NCI-H1436 (cell line): ENCODE results near the gene GPR15.
"Not testable (repeated sequence)": the region's sequence is repeated elsewhere in the genome, so short reads cannot be mapped to it uniquely, and the experiment has no call there.

Source experiments
- DNase-seq: peaks from one replicate; lab custom pipeline; 2025; lab: John Stamatoyannopoulos, UW

The GPR15 gene

GRCh38 chr3:98558100-98558827 lies 26.5 kb downstream of the GPR15 start:
- no peak for DNase-seq

DNA sequence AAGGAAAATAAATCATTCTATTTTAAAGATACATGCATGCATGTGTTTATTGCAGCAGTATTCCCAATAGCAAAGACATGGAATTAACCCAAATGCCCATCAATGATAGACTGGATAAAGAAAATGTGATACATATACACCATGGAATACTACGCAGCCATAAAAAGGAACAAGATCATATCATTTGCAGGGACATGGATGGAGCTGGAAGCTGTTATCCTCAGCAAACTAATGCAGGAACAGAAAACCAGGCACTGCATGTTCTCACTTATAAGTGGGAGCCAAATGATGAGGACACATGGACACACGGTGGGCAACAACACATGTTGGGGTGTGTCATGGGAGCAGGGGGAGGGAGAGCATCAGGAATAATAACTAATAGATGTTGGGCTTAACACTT lies 28.0 kb downstream of the GPR15 start:
- DNase-seq: not testable (repeated sequence)

DNA sequence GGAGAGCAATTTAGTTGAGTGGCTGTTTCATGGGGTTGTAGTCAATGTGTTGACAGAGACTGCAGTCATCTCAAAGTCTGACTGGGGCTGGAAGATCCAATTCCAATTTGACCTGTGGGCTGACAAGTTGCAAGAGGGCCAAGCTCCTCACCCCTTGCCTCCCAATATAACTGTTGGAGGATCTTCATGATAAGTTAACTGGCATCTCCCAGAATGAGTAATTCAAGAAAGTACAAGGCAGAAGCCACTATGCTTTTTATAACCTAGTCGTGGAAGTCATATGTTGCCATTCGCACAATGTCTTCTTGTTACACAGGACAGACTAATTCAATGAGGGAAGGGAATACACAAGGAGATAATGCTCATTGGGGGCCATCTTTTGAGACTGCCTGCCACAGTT lies 29.1 kb downstream of the GPR15 start:
- DNase-seq: no peak

DNA sequence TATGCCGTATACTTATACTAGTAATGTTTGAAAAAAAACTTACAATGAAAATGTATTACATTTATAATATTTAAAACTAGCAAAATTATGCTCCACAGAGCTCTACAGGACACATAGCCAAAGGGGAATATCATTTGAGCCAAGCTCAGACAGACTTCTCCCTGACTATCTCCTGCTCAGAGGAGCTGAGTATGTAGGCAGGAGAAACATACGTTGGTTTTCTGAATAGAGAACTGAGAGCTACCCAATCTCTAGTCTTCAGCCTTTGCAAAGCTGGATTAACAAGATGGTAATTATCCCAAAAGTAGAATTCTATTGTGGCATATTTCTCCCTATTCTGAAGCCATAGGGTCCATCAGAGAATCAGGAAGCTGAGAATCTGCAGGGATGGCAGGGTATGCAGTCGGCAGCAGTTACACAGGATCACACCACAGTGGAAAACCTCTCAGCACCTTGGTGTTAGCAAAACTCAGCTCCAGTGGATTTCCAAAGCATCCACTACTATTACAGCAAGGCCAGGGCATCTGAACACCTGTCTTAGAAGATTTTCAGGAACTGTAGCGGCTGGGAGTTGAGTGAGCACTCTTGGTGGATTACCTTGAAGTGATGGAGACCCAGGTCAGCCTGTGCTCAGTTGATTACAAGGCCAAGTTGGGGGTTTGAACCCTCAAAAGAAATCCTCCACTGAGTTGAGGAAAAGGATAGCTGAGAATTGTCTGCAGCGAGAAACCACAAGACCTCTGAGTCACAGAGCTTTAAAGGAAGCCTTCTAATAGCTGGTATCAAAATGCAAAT lies 30.1 kb downstream of the GPR15 start:
- no peak for DNase-seq

- no peak for DNase-seq
These were observed 32.0 kb downstream of the GPR15 start for GRCh38 chr3:98563661-98564281.

GRCh38 chr3:98564282-98565005 lies 32.7 kb downstream of the GPR15 start:
- no peak for DNase-seq

GRCh38 chr3:98565237-98565643 lies 33.5 kb downstream of the GPR15 start:
- no peak for DNase-seq

GRCh38 chr3:98565843-98566242 lies 34.1 kb downstream of the GPR15 start:
- DNase-seq: no peak

- DNase-seq: no peak
These were observed 36.0 kb downstream of the GPR15 start for GRCh38 chr3:98567666-98568270.

DNA sequence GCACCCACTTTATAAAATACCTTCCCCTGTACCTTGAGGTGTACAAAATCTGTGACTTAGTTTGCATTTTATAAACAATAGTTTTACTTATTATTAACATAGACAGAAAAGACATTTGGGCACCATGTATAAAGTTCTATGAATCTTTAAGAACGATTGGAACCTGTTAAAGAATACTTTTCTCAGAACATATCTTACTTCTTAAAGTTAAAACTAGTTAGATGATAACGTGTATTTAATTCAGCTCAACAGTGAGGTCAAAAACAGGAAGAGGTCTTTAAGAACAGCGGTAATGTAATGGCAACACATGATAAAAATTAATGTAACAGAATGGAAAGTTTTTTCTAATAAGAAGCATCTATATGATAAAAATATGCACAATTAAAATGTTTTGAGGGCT lies 36.6 kb downstream of the GPR15 start:
- no peak for DNase-seq

DNA sequence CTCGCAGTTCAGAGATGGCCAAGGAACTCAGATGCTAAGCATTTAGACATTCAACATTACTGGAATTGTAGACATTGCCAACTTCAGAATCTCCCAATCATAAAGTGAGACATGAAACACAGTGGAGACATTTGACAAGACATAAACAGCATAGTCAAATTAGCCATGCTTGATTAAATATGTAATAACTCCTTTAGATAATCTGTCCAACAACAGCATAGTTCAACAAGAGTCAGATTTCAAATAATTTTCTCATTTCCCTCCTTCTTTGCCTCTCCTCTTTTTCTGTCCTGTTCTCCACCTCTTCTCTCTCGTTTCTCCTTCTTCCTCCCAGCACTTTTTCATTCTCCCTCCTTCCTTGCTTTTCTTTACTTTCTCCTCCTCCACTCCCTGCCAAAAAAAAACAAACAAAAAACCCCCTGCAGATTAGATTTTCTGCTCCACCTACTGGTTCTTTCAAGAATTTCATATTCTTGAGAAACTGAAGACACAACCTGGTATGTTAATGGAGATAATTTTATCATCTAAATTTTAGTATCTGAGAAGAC lies 41.5 kb downstream of the GPR15 start:
- no peak for DNase-seq

DNA sequence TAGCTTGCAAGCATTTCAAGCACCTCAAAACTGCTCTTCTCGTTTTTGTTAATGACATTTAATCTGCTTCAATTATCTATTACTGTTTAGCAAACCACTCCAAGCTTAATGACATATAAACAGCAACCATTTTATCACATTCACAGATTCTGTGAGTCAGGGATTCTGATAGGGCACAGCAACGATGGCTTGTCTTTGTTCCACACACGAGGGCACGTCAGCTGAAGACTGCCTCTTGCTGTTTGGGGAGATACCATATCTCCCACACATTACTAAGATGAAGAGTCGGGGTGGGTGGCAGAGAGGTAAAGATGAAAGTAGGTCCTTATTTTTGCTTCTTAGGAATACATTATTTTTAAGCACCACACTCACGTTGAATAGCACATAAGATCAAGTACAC lies 42.4 kb downstream of the GPR15 start:
- DNase-seq: peak; percentile 31

GRCh38 chr3:98577178-98577895 lies 45.6 kb downstream of the GPR15 start:
- no peak for DNase-seq

- DNase-seq: no peak
These were observed 48.9 kb downstream of the GPR15 start for GRCh38 chr3:98580401-98581386.

DNA sequence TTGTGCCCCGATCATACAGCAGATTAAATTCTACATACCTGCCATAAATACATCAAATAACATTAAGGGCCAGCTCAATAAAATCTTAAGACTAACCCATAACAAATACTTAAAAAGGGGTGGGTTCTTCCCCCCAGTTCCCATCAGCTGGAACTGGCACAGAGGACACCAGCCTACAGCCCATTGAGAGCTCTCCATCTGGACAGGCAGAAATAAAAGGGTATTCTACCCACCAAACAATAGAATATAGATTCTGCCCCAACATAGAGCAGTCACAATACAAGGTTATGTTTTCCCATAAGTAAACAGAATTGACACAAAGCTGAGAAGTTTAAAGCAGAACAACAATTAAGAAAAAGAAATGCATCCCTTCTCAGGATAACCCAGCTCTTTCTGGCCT lies 49.7 kb downstream of the GPR15 start:
- DNase-seq: no peak

GRCh38 chr3:98582042-98582441 lies 50.3 kb downstream of the GPR15 start:
- DNase-seq: no peak

GRCh38 chr3:98583766-98584165 lies 52.0 kb downstream of the GPR15 start:
- no peak for DNase-seq
